Eye (tissue), 1 donor: ENCODE data around the gene LDAH.

Experiments used
- DNase-seq: peaks from one replicate; pipeline ENCODE4 v3.0.0-alpha.2; 2015

Gene LDAH

GRCh38 chr2:20678086-20678395 is 144.9 kb downstream of the LDAH start:
- no peak for DNase-seq

- no peak for DNase-seq
Observed at GRCh38 chr2:20677301-20678085, 145.4 kb downstream of the LDAH start.

GRCh38 chr2:20676353-20677215 is 146.3 kb downstream of the LDAH start:
- DNase-seq, result no peak

DNA sequence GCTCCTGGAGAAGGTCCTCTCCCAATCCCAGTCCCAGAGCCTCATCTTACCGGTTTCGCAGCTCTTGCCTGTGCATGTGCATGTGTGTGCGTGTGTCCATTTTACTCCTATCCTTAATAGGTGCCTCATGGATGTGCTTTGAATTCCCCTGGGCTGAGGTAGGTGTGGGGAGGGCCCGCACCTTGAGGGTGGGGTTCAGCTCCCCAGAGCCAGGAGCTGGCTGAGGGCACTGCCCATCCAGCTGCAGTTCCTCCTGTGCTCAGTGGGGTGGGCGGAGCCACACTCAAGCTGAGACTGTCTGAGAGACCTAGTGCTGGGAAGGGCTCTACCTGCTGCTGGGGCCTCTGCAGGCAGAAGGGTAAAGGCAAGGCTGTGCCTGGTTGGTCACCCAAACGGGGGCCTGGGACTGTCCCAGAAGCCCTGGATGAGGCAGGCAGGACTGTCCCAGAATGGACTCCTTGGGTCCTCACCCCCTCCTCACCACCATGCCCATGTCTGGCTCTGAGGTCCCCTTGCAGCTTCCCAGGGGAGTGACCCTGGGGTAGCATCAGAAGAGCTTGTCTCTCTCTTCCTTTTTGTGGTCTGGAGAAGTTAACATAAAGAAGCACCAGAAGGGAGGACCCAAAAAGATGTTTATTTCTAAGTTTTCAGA is 147.1 kb downstream of the LDAH start:
- DNase-seq, result no peak

DNA sequence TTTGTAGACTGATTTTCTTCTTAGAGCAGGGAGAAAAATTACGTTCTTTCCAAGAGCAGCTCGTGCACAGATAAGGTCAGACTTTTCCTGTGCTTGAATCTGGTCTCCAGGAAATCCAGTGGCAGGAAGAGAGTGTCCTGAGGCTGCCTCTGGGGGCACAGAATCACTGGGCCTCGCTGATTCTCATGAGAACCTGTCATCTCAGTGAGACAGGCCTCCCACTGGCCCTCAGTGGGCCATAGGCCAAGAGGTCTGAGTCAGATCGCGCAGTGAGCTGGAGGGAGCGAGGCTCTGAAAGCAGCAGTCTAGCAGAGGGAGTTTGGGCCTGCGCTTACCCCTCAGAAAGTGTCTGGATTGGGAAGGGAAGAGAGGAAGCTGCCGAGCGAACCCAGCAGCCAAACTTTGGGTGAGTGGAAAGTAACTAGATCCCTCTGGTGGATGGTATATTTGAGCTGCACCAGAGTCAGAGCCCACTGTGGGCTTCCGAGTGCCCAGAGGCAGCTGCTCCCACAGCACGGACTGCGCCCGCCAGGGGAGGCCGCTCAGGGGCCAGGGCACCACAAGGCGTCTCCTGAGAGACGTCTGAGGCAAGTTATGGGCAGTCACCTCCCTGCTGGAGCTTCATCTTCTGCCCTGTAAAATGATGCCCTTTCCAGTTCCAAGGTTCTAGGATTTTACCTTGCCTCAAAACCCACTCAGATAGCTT is 147.8 kb downstream of the LDAH start:
- peak; percentile 20 for DNase-seq

GRCh38 chr2:20674309-20674965 is 148.5 kb downstream of the LDAH start:
- no peak for DNase-seq

DNA sequence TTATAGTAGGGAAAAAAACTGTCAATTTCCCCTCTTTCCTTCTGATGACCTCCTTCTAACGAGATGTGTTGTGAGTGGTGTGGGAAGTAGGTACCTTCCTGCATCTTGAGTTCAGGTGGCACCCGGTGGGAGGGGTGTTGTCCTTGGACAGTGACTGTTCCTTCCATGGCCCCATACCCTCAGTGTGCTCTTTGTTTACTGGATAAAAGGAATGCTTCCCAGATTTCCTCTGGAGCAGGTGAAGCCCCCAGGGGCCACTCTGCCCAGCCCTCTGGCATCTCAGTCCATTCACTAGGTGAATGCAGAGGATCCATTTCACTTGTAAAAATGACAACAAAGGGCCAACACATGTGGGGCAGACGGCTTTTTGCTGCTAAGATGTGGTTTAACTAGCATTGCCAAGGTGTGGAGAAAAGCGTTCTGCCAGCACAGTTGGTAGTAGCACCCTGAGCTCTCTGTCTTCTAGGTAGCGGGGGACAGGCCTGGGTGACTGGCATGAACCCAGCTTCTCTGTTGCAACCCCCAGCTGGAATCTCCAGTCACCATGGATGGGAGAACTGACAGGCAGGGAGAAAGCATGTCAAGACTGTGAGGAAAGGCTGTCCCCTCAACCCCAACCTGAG is 149.1 kb downstream of the LDAH start:
- DNase-seq, result no peak

GRCh38 chr2:20672201-20672951 is 150.5 kb downstream of the LDAH start:
- DNase-seq, result peak; percentile 54

- DNase-seq, result no peak
Observed at GRCh38 chr2:20671736-20672080, 151.2 kb downstream of the LDAH start.

GRCh38 chr2:20671036-20671735 is 151.7 kb downstream of the LDAH start:
- DNase-seq, result peak; percentile 63

GRCh38 chr2:20670315-20671035 is 152.4 kb downstream of the LDAH start:
- DNase-seq, result peak; percentile 69

DNA sequence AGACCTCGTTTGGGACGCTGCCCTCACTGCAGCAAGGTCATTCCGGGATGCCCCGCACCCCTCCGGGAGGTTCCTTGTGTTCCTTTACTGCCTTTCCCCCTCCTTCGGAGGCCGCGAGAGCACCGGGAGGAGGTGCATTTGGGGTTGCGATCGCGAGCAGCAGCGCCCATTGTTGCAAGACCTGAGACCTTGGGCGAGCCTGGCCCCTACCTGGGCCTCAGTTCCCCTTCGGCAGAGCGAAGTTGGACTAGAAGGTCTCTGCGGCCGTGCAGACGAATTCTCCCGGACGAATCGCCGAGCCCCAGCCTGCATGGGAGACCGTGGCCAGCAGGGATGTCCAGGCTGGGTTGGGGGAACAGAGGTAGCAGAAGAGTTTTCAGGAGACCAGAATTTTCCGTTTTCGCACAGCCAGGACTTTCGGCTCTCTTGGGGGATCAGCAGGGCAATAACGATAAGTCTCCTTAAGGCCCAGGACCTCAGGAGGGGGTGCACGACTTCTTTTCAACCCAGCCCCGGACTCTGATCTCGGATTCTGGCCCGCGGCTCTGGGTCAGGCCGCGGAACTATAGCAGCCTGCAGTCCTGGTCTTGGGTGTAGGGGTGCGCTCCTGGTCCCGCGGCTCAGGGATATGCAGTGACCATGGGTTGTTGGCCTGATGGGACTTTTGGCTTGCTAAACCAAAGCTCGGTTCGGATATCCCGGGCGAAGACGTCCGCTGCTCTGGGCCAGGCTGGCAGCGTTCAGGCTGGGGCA is 153.2 kb downstream of the LDAH start:
- peak; percentile 58 for DNase-seq

DNA sequence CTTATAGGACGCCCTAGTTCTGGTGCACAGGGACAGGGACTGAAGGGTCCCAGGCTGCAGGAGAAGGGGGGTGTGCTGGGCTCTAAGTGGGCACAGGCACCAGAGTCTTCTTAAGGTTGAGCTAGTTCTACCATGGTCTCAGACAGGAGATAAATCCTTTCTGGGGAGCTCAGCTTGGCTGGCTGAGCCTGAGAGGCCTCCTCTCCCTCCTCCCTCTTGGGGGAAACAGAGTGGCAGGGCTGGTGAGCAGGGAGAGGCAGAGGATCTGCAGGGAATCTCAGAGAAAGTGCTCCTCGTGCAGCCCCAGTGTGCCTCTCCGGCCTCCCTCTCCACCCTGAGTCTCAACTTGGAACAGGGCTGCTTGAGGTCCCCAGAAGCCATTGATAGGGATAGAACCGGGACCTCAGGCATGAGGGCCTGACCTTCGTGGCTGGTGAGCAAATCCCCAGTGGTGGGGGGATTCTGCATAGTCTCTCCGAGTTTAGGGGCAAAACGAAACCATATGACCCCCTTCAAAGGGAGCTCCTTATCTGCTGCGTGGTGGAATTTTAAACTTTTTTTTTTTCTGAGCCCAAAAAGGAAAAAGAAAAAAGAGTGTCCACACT is 153.9 kb downstream of the LDAH start:
- DNase-seq, result no peak

DNA sequence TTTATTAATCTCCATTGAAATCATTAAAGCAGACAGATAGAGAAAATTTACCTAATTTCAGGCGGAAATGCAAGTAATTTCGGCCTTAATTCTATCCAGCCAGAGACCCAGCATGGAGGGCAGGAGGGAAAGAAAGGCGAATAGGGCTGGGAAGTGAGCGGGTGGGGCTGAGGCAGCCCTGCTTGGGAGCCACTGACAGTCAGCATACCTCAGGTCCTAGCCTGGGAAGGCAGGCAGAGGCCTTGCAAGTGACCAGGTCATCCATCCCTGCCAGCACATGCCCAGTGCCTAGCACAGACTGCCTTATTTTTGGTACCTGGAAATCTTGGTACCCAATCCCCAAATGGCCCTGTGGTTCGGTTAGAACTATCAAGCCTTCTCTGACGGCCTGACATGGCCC is 154.4 kb downstream of the LDAH start:
- no peak for DNase-seq

- DNase-seq, result peak; percentile 52
Observed at GRCh38 chr2:20667531-20668401, 155.1 kb downstream of the LDAH start.

GRCh38 chr2:20667151-20667530 is 155.8 kb downstream of the LDAH start:
- no peak for DNase-seq

DNA sequence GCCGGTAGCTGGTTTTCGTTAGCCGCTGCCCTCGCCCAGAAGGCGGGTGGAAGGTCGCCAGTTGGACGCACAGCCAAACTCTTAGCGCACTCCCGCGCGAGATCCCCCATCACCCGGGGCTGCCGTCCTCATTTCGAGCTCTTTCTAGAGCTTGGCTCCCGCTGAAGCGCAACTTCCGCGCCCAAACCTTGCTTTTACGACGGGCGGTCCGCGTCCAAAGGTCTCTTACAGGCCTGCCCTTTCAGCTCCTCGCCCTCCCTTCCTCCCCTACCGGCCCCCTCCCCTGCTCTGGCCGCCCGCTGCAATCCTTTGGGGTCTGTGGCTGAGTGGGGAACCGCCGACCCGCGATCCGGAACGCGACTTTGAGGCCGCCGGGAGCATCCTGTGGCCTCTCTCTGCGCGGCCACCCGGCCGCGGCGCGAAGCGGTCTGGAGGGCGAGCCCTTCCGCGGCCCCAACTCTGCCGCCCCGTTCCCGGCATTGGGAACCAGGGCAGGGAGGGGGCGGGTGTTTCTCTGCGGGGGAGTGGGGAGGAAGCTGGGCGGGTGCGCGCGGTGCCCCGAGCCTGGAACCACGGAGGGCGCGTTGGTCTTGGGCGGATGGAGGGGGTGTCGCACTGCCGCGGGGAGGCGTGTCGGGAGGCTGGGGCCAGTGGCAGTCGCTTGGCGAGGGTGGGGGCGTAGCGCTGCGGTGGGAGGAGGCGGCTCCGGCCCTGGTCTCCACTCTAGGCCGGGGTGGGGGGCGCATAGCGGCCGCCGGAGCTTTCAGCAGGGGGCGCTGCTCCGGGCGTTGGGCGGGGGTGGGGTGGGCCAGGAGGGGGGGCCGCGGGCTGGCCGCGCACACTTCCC is 156.4 kb downstream of the LDAH start, which contains the start of gene GDF7:
Gene GDF7 (plus strand): TSS at position 841 of the 847 bp plus-strand sequence. CDS start 96 bp downstream, outside the sequence.
- DNase-seq, result peak; percentile 70
